Mesenchymal stem cell (in vitro differentiated cells and primary cell): ENCODE results near the gene FGD6.
A peak's percentile ranks its signal among the peaks of the same experiment; 100 is the strongest.

Experiments used
- DNase-seq: peaks from one replicate; pipeline ENCODE4 v3.0.0-alpha.2; 2013
- H2AFZ ChIP-seq: one replicate; pipeline ENCODE4 v1.6.1; 2013; ENCODE audit warnings: low read depth, mild to moderate bottlenecking, control low read depth, inconsistent platforms, low read length, moderate library complexity
- H2AK5ac ChIP-seq: 2 replicates; pipeline ENCODE4 v1.6.1; 2013; ENCODE audit warnings: low read length, moderate library complexity, mild to moderate bottlenecking, inconsistent platforms; ENCODE audit not compliant: severe bottlenecking
- H2BK120ac ChIP-seq: one replicate; pipeline ENCODE4 v1.6.1; 2013; ENCODE audit warnings: low read depth, mild to moderate bottlenecking, inconsistent platforms, low read length, moderate library complexity
- H2BK12ac ChIP-seq, 2 experiments: one replicate each; pipeline ENCODE4 v1.6.1; 2013; ENCODE audit warnings: inconsistent platforms in 2 of 2, low read length in 2 of 2, mild to moderate bottlenecking in 2 of 2, moderate library complexity in 2 of 2, control low read depth in 1 of 2
- H2BK15ac ChIP-seq: one replicate; pipeline ENCODE4 v1.6.1; 2013; ENCODE audit warnings: mild to moderate bottlenecking, low read depth, inconsistent platforms; ENCODE audit not compliant: poor library complexity, severe bottlenecking
- H2BK5ac ChIP-seq: 2 replicates; pipeline ENCODE4 v1.6.1; 2013; ENCODE audit warnings: low read depth, mild to moderate bottlenecking, low read length, control low read depth, inconsistent platforms; ENCODE audit not compliant: poor library complexity, severe bottlenecking
- H3K14ac ChIP-seq, 2 experiments: one replicate each; pipeline ENCODE4 v1.6.1; 2013; ENCODE audit warnings: inconsistent platforms in 2 of 2, low read length in 2 of 2, control low read depth in 1 of 2, mild to moderate bottlenecking in 1 of 2, moderate library complexity in 1 of 2
- H3K18ac ChIP-seq, 2 experiments: one replicate each; pipeline ENCODE4 v1.6.1; 2013; ENCODE audit warnings: inconsistent platforms in 2 of 2, low read length in 2 of 2, control low read depth in 1 of 2, low read depth in 1 of 2, mild to moderate bottlenecking in 1 of 2
- H3K23ac ChIP-seq, 2 experiments: one replicate each; pipeline ENCODE4 v1.6.1; 2013; ENCODE audit warnings: inconsistent platforms in 2 of 2, low read length in 2 of 2, mild to moderate bottlenecking in 2 of 2, moderate library complexity in 2 of 2, control low read depth in 1 of 2
- H3K27ac ChIP-seq: 2 replicates; pipeline ENCODE4 v1.5.1; 2013; ENCODE audit warnings: mild to moderate bottlenecking, moderate library complexity, low read length, control low read depth, inconsistent platforms; ENCODE audit not compliant: poor library complexity, severe bottlenecking
- H3K27me3 ChIP-seq, 2 experiments: 2 replicates each; pipeline versions ENCODE4 v1.6.1 to v1.7.0; 2013; ENCODE audit warnings: low read length in 2 of 2, mild to moderate bottlenecking in 2 of 2, moderate library complexity in 2 of 2, control low read depth in 1 of 2, inconsistent platforms in 1 of 2; ENCODE audit not compliant: control insufficient read depth in 1 of 2, insufficient read depth in 1 of 2
- H3K36me3 ChIP-seq, 2 experiments: 2 replicates each; pipeline versions ENCODE4 v1.6.1 to v1.7.0; 2013; ENCODE audit warnings: low read length in 2 of 2, control low read depth in 1 of 2, inconsistent platforms in 1 of 2, low read depth in 1 of 2, mild to moderate bottlenecking in 1 of 2; ENCODE audit not compliant: insufficient read depth in 2 of 2, control insufficient read depth in 1 of 2
- H3K4ac ChIP-seq, 2 experiments: one replicate each; pipeline ENCODE4 v1.6.1; 2013; ENCODE audit warnings: inconsistent platforms in 2 of 2, low read length in 2 of 2, mild to moderate bottlenecking in 2 of 2, moderate library complexity in 2 of 2, control low read depth in 1 of 2, low read depth in 1 of 2
- H3K4me1 ChIP-seq: 2 replicates; pipeline ENCODE4 v1.6.1; 2013; ENCODE audit warnings: low read depth, low read length, control low read depth; ENCODE audit not compliant: control insufficient read depth, insufficient read depth
- H3K4me2 ChIP-seq: 2 replicates; pipeline ENCODE4 v1.6.1; 2013; ENCODE audit warnings: low read length, mild to moderate bottlenecking, inconsistent platforms; ENCODE audit not compliant: poor library complexity, severe bottlenecking
- H3K4me3 ChIP-seq, 2 experiments: 2 replicates each; pipeline versions ENCODE4 v1.5.1 to v1.7.0; 2013; ENCODE audit warnings: low read length in 2 of 2, mild to moderate bottlenecking in 2 of 2, control low read depth in 1 of 2, low read depth in 1 of 2; ENCODE audit not compliant: insufficient read depth in 1 of 2
- H3K79me1 ChIP-seq: replicated peaks from 2 replicates; pipeline ENCODE4 v1.6.1; 2013; ENCODE audit warnings: mild to moderate bottlenecking, control low read depth, low read length, inconsistent platforms; ENCODE audit not compliant: poor library complexity, severe bottlenecking
- H3K9ac ChIP-seq: 2 replicates; pipeline ENCODE4 v1.7.0; 2013; ENCODE audit warnings: mild to moderate bottlenecking, low read length, moderate library complexity
- H3K9me3 ChIP-seq: 2 replicates; pipeline ENCODE4 v1.7.0; 2013; ENCODE audit warnings: mild to moderate bottlenecking, low read length; ENCODE audit not compliant: control insufficient read depth
- H4K8ac ChIP-seq: one replicate; pipeline ENCODE4 v1.6.1; 2013; ENCODE audit warnings: inconsistent platforms, mild to moderate bottlenecking, low read length, moderate library complexity
- H4K91ac ChIP-seq: one replicate; pipeline ENCODE4 v1.6.1; 2013; ENCODE audit warnings: mild to moderate bottlenecking, low read length, inconsistent platforms
- WGBS: methylation state at CpG from one replicate; pipeline ENCODE4 v1.1.7; 2013; ENCODE audit warnings: mixed read lengths; 5-methylcytosine and 5-hydroxymethylcytosine counted together

Gene FGD6

DNA sequence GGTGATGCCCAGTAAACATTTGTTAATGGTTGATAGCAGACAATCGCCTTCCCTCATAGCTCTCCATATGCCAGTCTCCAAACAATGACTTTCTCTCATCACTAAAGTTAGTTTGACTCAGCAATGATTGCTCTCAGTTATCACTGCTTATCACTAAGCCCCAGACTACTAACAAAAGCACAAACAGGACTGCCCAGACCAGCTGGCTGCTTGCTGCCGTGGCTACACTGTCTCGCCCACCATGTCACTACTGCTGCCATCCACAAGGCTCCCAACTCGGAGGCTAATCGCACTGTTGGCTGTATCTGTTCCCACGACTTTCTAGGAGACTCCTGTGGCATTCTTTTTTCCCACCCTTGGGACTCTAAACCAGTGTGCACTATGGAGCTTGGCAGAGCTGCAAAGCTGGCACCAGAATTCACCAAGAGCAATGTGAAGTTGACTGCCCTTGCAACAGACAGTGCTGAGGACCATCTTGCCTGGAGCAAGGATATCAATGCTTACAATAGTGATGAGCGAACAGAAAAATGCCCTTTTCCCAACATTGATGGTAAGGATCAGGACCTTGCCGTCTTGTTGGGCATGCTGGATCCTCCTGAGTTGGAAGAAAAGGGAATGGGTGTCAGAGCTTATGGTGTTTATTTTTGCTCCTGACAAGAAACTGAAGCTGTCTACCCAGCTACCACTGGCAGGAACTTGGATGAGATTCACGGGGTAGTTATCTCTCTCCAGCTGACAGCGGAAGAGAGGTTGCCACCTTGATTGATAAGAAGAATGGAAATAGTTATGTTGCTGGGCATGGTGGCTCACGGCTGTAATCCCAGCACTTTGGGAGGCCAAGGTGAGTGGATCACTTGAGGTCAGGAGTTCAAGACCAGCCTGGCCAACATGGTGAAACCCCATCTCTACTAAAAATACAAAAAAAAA lies 116.7 kb downstream of the FGD6 start:
- H2AFZ ChIP-seq: no peak overlapping the region
- peaks cover 24% of the 10 kb centered on the region for H3K4me1 ChIP-seq
- no peak overlapping the region for H4K91ac ChIP-seq
- no peak overlapping the region for H3K27ac ChIP-seq
- H2BK5ac ChIP-seq: no peak overlapping the region
- no peak overlapping the region for H3K9ac ChIP-seq
- peak overlapping the region; percentile 76 for H2AK5ac ChIP-seq
- no peak overlapping the region for H3K14ac ChIP-seq
- DNase-seq: no peak
- H3K4ac ChIP-seq: no peak overlapping the region
- H3K18ac ChIP-seq: no peak overlapping the region
- H3K4me2 ChIP-seq: no peak overlapping the region
- no peak overlapping the region for H3K23ac ChIP-seq
- peaks cover 9 to 28% of the 10 kb centered on the region in 2 experiments for H3K36me3 ChIP-seq
- no peaks in the 10 kb centered on the region for H3K27me3 ChIP-seq
- no peaks in the 10 kb centered on the region for H3K9me3 ChIP-seq
- H4K8ac ChIP-seq: no peak overlapping the region
- peaks cover 10% of the 10 kb centered on the region for H3K79me1 ChIP-seq
- H3K4me3 ChIP-seq: no peak overlapping the region
- 96% methylated on average over 11 of the region's 11 CpGs for WGBS
- H2BK12ac ChIP-seq: no peak overlapping the region
- H2BK15ac ChIP-seq: no peak overlapping the region
- H2BK120ac ChIP-seq: no peak overlapping the region

DNA sequence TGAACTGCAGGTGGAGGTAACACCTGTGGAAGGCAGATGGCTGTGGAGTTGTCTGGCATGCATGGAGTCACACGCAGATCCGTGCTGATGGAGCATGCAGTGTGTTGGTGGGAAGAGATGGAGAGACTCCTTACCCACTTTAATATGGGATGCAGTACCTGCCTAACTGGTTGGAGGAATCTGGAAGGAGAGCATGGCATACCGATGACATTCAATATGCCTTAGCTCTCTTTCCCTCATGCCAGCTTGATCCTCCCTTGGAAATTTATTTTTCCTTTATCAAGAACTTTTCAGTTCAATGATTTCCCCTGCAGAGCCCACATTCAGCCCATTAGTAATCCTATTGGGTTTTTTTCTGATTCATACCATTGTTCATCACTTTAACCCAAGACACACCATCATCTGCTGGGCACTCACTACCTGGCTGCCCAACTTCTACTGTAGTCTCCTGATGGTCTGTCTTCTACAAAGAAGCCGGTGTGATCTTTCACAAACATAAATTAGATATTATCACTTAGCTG lies 117.9 kb downstream of the FGD6 start:
- Histone ChIP-seq H3K14ac (peak overlapping the region in 1 of 2 experiments; percentile 81), H2BK15ac (no peak overlapping the region), H3K23ac (no peak overlapping the region), H2BK12ac (no peak overlapping the region), H3K27ac (peak overlapping the region; percentile 6), H2AK5ac (peak overlapping the region; percentile 71), H3K9me3 (no peaks in the 10 kb centered on the region), H3K4me3 (no peak overlapping the region), H2BK5ac (no peak overlapping the region), H3K36me3 (peaks cover 9 to 20% of the 10 kb centered on the region in 2 experiments), H2AFZ (no peak overlapping the region), H3K4ac (no peak overlapping the region), H2BK120ac (no peak overlapping the region), H4K91ac (no peak overlapping the region), H3K18ac (no peak overlapping the region), H3K79me1 (peaks cover 14% of the 10 kb centered on the region), H4K8ac (no peak overlapping the region), H3K4me2 (no peak overlapping the region), H3K9ac (no peak overlapping the region), H3K4me1 (peaks cover 17% of the 10 kb centered on the region), H3K27me3 (no peaks in the 10 kb centered on the region)
- no peak for DNase-seq
- WGBS: 91% methylated on average over 4 of the region's 4 CpGs

- H3K9ac ChIP-seq: no peak overlapping the region
- H3K18ac ChIP-seq: no peak overlapping the region
- H2BK15ac ChIP-seq: no peak overlapping the region
- peaks cover 15% of the 10 kb centered on the region for H3K79me1 ChIP-seq
- H3K36me3 ChIP-seq: peaks cover 9 to 29% of the 10 kb centered on the region in 2 experiments
- H2AK5ac ChIP-seq: no peak overlapping the region
- peak overlapping the region; percentile 24 for H3K27ac ChIP-seq
- H3K9me3 ChIP-seq: no peaks in the 10 kb centered on the region
- no peak overlapping the region for H2BK120ac ChIP-seq
- H3K4me3 ChIP-seq: no peak overlapping the region
- DNase-seq: no peak
- no peak overlapping the region for H3K23ac ChIP-seq
- WGBS: 40% methylated on average over 1 of the region's 3 CpGs
- no peak overlapping the region for H3K4ac ChIP-seq
- no peak overlapping the region for H2BK5ac ChIP-seq
- H3K4me1 ChIP-seq: peaks cover 13% of the 10 kb centered on the region
- no peak overlapping the region for H4K91ac ChIP-seq
- no peak overlapping the region for H2BK12ac ChIP-seq
- no peak overlapping the region for H3K14ac ChIP-seq
- no peak overlapping the region for H2AFZ ChIP-seq
- no peaks in the 10 kb centered on the region for H3K27me3 ChIP-seq
- no peak overlapping the region for H3K4me2 ChIP-seq
- H4K8ac ChIP-seq: no peak overlapping the region
These were observed 120.4 kb downstream of the FGD6 start for GRCh38 chr12:95096852-95097251.

GRCh38 chr12:95096378-95096777 lies 120.9 kb downstream of the FGD6 start:
- H3K4me2 ChIP-seq: no peak overlapping the region

More at GRCh38 chr12:95096378-95096777, 120.9 kb downstream of the FGD6 start:
- no peak for DNase-seq
- Histone ChIP-seq H2BK120ac (no peak overlapping the region), H3K4ac (no peak overlapping the region), H2AFZ (no peak overlapping the region), H3K14ac (no peak overlapping the region), H3K79me1 (peaks cover 14% of the 10 kb centered on the region), H3K4me3 (no peak overlapping the region), H3K27me3 (no peaks in the 10 kb centered on the region), H4K91ac (no peak overlapping the region), H3K27ac (peak overlapping the region; percentile 24), H2BK5ac (no peak overlapping the region), H2BK12ac (no peak overlapping the region), H3K18ac (no peak overlapping the region), H2BK15ac (no peak overlapping the region), H3K9me3 (no peaks in the 10 kb centered on the region), H3K9ac (no peak overlapping the region), H3K36me3 (peaks cover 12 to 27% of the 10 kb centered on the region in 2 experiments), H4K8ac (no peak overlapping the region), H3K4me1 (peaks cover 11% of the 10 kb centered on the region), H3K23ac (no peak overlapping the region), H2AK5ac (no peak overlapping the region)
- WGBS: 98% methylated on average over 2 of the region's 2 CpGs
